ENCODE measurements around the gene SLC37A3.

- no peak for TF ChIP-seq POLR2A (IDR thresholded peaks at IDR 0.05)
- TF ChIP-seq, protein P1, sequence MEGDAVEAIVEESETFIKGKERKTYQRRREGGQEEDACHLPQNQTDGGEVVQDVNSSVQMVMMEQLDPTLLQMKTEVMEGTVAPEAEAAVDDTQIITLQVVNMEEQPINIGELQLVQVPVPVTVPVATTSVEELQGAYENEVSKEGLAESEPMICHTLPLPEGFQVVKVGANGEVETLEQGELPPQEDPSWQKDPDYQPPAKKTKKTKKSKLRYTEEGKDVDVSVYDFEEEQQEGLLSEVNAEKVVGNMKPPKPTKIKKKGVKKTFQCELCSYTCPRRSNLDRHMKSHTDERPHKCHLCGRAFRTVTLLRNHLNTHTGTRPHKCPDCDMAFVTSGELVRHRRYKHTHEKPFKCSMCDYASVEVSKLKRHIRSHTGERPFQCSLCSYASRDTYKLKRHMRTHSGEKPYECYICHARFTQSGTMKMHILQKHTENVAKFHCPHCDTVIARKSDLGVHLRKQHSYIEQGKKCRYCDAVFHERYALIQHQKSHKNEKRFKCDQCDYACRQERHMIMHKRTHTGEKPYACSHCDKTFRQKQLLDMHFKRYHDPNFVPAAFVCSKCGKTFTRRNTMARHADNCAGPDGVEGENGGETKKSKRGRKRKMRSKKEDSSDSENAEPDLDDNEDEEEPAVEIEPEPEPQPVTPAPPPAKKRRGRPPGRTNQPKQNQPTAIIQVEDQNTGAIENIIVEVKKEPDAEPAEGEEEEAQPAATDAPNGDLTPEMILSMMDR (IDR thresholded peaks at IDR 0.05), result no peak
- TF ChIP-seq EP300 (IDR thresholded peaks at IDR 0.05), result no peak
Observed at GRCh38 chr7:140330595-140330994, 67.7 kb downstream of the SLC37A3 start.

Data from ovary (tissue), 3 donors.